Measurements from ENCODE around the gene EFCAB13.

GRCh38 chr17:47299239-47299910 is 24.4 kb upstream of the EFCAB13 start:
- TF ChIP-seq CTCF (conservative IDR thresholded peaks at IDR 0.05; ENCODE audit: low read depth, low read length) (no peak), EZH2 (IDR thresholded peaks at IDR 0.05; ENCODE audit: borderline replicate concordance, low read depth, low read length, poor library complexity, severe bottlenecking) (no peak)
